Ishikawa (cell line): ENCODE measurements around the gene SLC12A4.

Experiments used
- EGR1 ChIP-seq: IDR thresholded peaks from 2 replicates; pipeline ENCODE4 v1.6.1; 2012
- EP300 ChIP-seq: IDR thresholded peaks from 2 replicates; pipeline ENCODE4 v1.6.1; 2012; ENCODE audit warnings: borderline replicate concordance
- FOXM1 ChIP-seq: IDR thresholded peaks from 2 replicates; pipeline ENCODE4 v1.6.1; 2012; ENCODE audit warnings: low read depth, borderline replicate concordance
- ZBTB7A ChIP-seq: IDR thresholded peaks from 2 replicates; pipeline ENCODE4 v1.6.1; 2012; ENCODE audit warnings: low read depth
- TF ChIP-seq, protein P1 (sequence below): IDR thresholded peaks from 2 replicates; pipeline ENCODE4 v1.6.1; 2012
- TF ChIP-seq, protein P2 (sequence below): IDR thresholded peaks from 2 replicates; pipeline ENCODE4 v1.6.1; 2012

GRCh38 chr16:67935402-67936123, 32.9 kb downstream of the SLC12A4 start:
- no peak for TF ChIP-seq FOXM1
- TF ChIP-seq ZBTB7A: peak; percentile 83; the same call in 1 of the 2 replicates
- TF ChIP-seq, protein P1, sequence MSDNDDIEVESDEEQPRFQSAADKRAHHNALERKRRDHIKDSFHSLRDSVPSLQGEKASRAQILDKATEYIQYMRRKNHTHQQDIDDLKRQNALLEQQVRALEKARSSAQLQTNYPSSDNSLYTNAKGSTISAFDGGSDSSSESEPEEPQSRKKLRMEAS: peak; percentile 98
- TF ChIP-seq EGR1: peak; percentile 86
- peak; percentile 19; the same call in 1 of the 2 replicates for TF ChIP-seq EP300
- TF ChIP-seq, protein P2, sequence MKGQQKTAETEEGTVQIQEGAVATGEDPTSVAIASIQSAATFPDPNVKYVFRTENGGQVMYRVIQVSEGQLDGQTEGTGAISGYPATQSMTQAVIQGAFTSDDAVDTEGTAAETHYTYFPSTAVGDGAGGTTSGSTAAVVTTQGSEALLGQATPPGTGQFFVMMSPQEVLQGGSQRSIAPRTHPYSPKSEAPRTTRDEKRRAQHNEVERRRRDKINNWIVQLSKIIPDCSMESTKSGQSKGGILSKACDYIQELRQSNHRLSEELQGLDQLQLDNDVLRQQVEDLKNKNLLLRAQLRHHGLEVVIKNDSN: peak; percentile 93
